Mesenchymal stem cell (in vitro differentiated cells and primary cell): ENCODE results near the gene ADAMTS17.

Experiments used
- DNase-seq: peaks from one replicate; pipeline ENCODE4 v3.0.0-alpha.2; 2013
- H2AFZ ChIP-seq: one replicate; pipeline ENCODE4 v1.6.1; 2013; ENCODE audit warnings: low read depth, mild to moderate bottlenecking, control low read depth, inconsistent platforms, low read length, moderate library complexity
- H2AK5ac ChIP-seq: 2 replicates; pipeline ENCODE4 v1.6.1; 2013; ENCODE audit warnings: low read length, moderate library complexity, mild to moderate bottlenecking, inconsistent platforms; ENCODE audit not compliant: severe bottlenecking
- H2BK120ac ChIP-seq: one replicate; pipeline ENCODE4 v1.6.1; 2013; ENCODE audit warnings: low read depth, mild to moderate bottlenecking, inconsistent platforms, low read length, moderate library complexity
- H2BK12ac ChIP-seq, 2 experiments: one replicate each; pipeline ENCODE4 v1.6.1; 2013; ENCODE audit warnings: inconsistent platforms in 2 of 2, low read length in 2 of 2, mild to moderate bottlenecking in 2 of 2, moderate library complexity in 2 of 2, control low read depth in 1 of 2
- H2BK15ac ChIP-seq: one replicate; pipeline ENCODE4 v1.6.1; 2013; ENCODE audit warnings: mild to moderate bottlenecking, low read depth, inconsistent platforms; ENCODE audit not compliant: poor library complexity, severe bottlenecking
- H2BK5ac ChIP-seq: 2 replicates; pipeline ENCODE4 v1.6.1; 2013; ENCODE audit warnings: low read depth, mild to moderate bottlenecking, low read length, control low read depth, inconsistent platforms; ENCODE audit not compliant: poor library complexity, severe bottlenecking
- H3K14ac ChIP-seq, 2 experiments: one replicate each; pipeline ENCODE4 v1.6.1; 2013; ENCODE audit warnings: inconsistent platforms in 2 of 2, low read length in 2 of 2, control low read depth in 1 of 2, mild to moderate bottlenecking in 1 of 2, moderate library complexity in 1 of 2
- H3K18ac ChIP-seq, 2 experiments: one replicate each; pipeline ENCODE4 v1.6.1; 2013; ENCODE audit warnings: inconsistent platforms in 2 of 2, low read length in 2 of 2, control low read depth in 1 of 2, low read depth in 1 of 2, mild to moderate bottlenecking in 1 of 2
- H3K23ac ChIP-seq, 2 experiments: one replicate each; pipeline ENCODE4 v1.6.1; 2013; ENCODE audit warnings: inconsistent platforms in 2 of 2, low read length in 2 of 2, mild to moderate bottlenecking in 2 of 2, moderate library complexity in 2 of 2, control low read depth in 1 of 2
- H3K27ac ChIP-seq: 2 replicates; pipeline ENCODE4 v1.5.1; 2013; ENCODE audit warnings: mild to moderate bottlenecking, moderate library complexity, low read length, control low read depth, inconsistent platforms; ENCODE audit not compliant: poor library complexity, severe bottlenecking
- H3K27me3 ChIP-seq, 2 experiments: 2 replicates each; pipeline versions ENCODE4 v1.6.1 to v1.7.0; 2013; ENCODE audit warnings: low read length in 2 of 2, mild to moderate bottlenecking in 2 of 2, moderate library complexity in 2 of 2, control low read depth in 1 of 2, inconsistent platforms in 1 of 2; ENCODE audit not compliant: control insufficient read depth in 1 of 2, insufficient read depth in 1 of 2
- H3K36me3 ChIP-seq, 2 experiments: 2 replicates each; pipeline versions ENCODE4 v1.6.1 to v1.7.0; 2013; ENCODE audit warnings: low read length in 2 of 2, control low read depth in 1 of 2, inconsistent platforms in 1 of 2, low read depth in 1 of 2, mild to moderate bottlenecking in 1 of 2; ENCODE audit not compliant: insufficient read depth in 2 of 2, control insufficient read depth in 1 of 2
- H3K4ac ChIP-seq, 2 experiments: one replicate each; pipeline ENCODE4 v1.6.1; 2013; ENCODE audit warnings: inconsistent platforms in 2 of 2, low read length in 2 of 2, mild to moderate bottlenecking in 2 of 2, moderate library complexity in 2 of 2, control low read depth in 1 of 2, low read depth in 1 of 2
- H3K4me1 ChIP-seq: 2 replicates; pipeline ENCODE4 v1.6.1; 2013; ENCODE audit warnings: low read depth, low read length, control low read depth; ENCODE audit not compliant: control insufficient read depth, insufficient read depth
- H3K4me2 ChIP-seq: 2 replicates; pipeline ENCODE4 v1.6.1; 2013; ENCODE audit warnings: low read length, mild to moderate bottlenecking, inconsistent platforms; ENCODE audit not compliant: poor library complexity, severe bottlenecking
- H3K4me3 ChIP-seq, 2 experiments: 2 replicates each; pipeline versions ENCODE4 v1.5.1 to v1.7.0; 2013; ENCODE audit warnings: low read length in 2 of 2, mild to moderate bottlenecking in 2 of 2, control low read depth in 1 of 2, low read depth in 1 of 2; ENCODE audit not compliant: insufficient read depth in 1 of 2
- H3K79me1 ChIP-seq: replicated peaks from 2 replicates; pipeline ENCODE4 v1.6.1; 2013; ENCODE audit warnings: mild to moderate bottlenecking, control low read depth, low read length, inconsistent platforms; ENCODE audit not compliant: poor library complexity, severe bottlenecking
- H3K9ac ChIP-seq: 2 replicates; pipeline ENCODE4 v1.7.0; 2013; ENCODE audit warnings: mild to moderate bottlenecking, low read length, moderate library complexity
- H3K9me3 ChIP-seq: 2 replicates; pipeline ENCODE4 v1.7.0; 2013; ENCODE audit warnings: mild to moderate bottlenecking, low read length; ENCODE audit not compliant: control insufficient read depth
- H4K8ac ChIP-seq: one replicate; pipeline ENCODE4 v1.6.1; 2013; ENCODE audit warnings: inconsistent platforms, mild to moderate bottlenecking, low read length, moderate library complexity
- H4K91ac ChIP-seq: one replicate; pipeline ENCODE4 v1.6.1; 2013; ENCODE audit warnings: mild to moderate bottlenecking, low read length, inconsistent platforms
- WGBS: methylation state at CpG from one replicate; pipeline ENCODE4 v1.1.7; 2013; ENCODE audit warnings: mixed read lengths; 5-methylcytosine and 5-hydroxymethylcytosine counted together

Gene ADAMTS17

GRCh38 chr15:100355342-100355741 is 13.6 kb upstream of the ADAMTS17 start:
- Histone ChIP-seq H3K9ac (no peak overlapping the region), H3K36me3 (no peaks in the 10 kb centered on the region), H3K23ac (no peak overlapping the region), H2AFZ (no peak overlapping the region), H3K4me3 (no peak overlapping the region), H3K18ac (no peak overlapping the region), H3K79me1 (no peaks in the 10 kb centered on the region), H3K4me2 (no peak overlapping the region), H3K14ac (no peak overlapping the region), H3K9me3 (no peaks in the 10 kb centered on the region), H2BK120ac (no peak overlapping the region), H2AK5ac (no peak overlapping the region), H4K91ac (no peak overlapping the region), H2BK12ac (no peak overlapping the region), H3K27ac (no peak overlapping the region), H3K4ac (no peak overlapping the region), H3K27me3 (no peaks in the 10 kb centered on the region), H4K8ac (no peak overlapping the region), H2BK5ac (no peak overlapping the region), H3K4me1 (no peaks in the 10 kb centered on the region), H2BK15ac (no peak overlapping the region)
- DNase-seq: no peak
- WGBS: 72% methylated on average over 2 of the region's 2 CpGs

GRCh38 chr15:100353449-100353848 is 11.7 kb upstream of the ADAMTS17 start:
- no peak for DNase-seq
- no peak overlapping the region for H3K14ac ChIP-seq

GRCh38 chr15:100350434-100351226 is 8.9 kb upstream of the ADAMTS17 start:
- peaks cover 6% of the 10 kb centered on the region for H3K4me1 ChIP-seq
- no peak overlapping the region for H2BK5ac ChIP-seq
- H3K27me3 ChIP-seq: peaks cover 0 to 6% of the 10 kb centered on the region in 2 experiments
- no peak overlapping the region for H2AK5ac ChIP-seq
- no peak overlapping the region for H3K4me2 ChIP-seq
- H4K91ac ChIP-seq: no peak overlapping the region
- no peak overlapping the region for H2BK120ac ChIP-seq
- no peak overlapping the region for H3K14ac ChIP-seq
- H2AFZ ChIP-seq: no peak overlapping the region
- no peak overlapping the region for H3K4ac ChIP-seq
- H3K4me3 ChIP-seq: peak overlapping the region in 1 of 2 experiments; percentile 86
- no peak overlapping the region for H3K23ac ChIP-seq
- H3K18ac ChIP-seq: no peak overlapping the region
- peak; percentile 15 for DNase-seq
- H3K27ac ChIP-seq: no peak overlapping the region
- H2BK15ac ChIP-seq: no peak overlapping the region
- peak overlapping the region; percentile 94 for H3K9ac ChIP-seq
- H3K36me3 ChIP-seq: no peaks in the 10 kb centered on the region
- 59% methylated on average over 18 of the region's 19 CpGs for WGBS
- H3K9me3 ChIP-seq: no peaks in the 10 kb centered on the region
- no peak overlapping the region for H4K8ac ChIP-seq
- H2BK12ac ChIP-seq: no peak overlapping the region
- no peaks in the 10 kb centered on the region for H3K79me1 ChIP-seq

More at GRCh38 chr15:100353449-100353848, 11.7 kb upstream of the ADAMTS17 start:
- Histone ChIP-seq H3K18ac (no peak overlapping the region), H3K27ac (no peak overlapping the region), H2BK15ac (no peak overlapping the region), H3K4ac (no peak overlapping the region), H3K23ac (no peak overlapping the region), H3K4me2 (no peak overlapping the region), H2BK5ac (no peak overlapping the region), H2BK12ac (no peak overlapping the region), H3K4me1 (peaks cover 6% of the 10 kb centered on the region), H3K9me3 (no peaks in the 10 kb centered on the region), H2AFZ (no peak overlapping the region), H3K36me3 (no peaks in the 10 kb centered on the region), H2BK120ac (no peak overlapping the region), H3K27me3 (no peaks in the 10 kb centered on the region), H3K79me1 (no peaks in the 10 kb centered on the region), H3K9ac (no peak overlapping the region), H4K91ac (no peak overlapping the region), H3K4me3 (no peak overlapping the region), H2AK5ac (no peak overlapping the region), H4K8ac (no peak overlapping the region)
- 100% methylated on average over 2 of the region's 3 CpGs for WGBS

GRCh38 chr15:100349696-100350433 is 8.1 kb upstream of the ADAMTS17 start:
- H2AK5ac ChIP-seq: no peak overlapping the region
- no peak overlapping the region for H3K27ac ChIP-seq
- WGBS: 4% methylated on average over 43 of the region's 43 CpGs
- peak; percentile 59 for DNase-seq
- no peak overlapping the region for H3K18ac ChIP-seq
- H3K4me1 ChIP-seq: peaks cover 6% of the 10 kb centered on the region
- peak overlapping the region; percentile 61 for H3K4me2 ChIP-seq
- no peaks in the 10 kb centered on the region for H3K36me3 ChIP-seq
- H2BK5ac ChIP-seq: no peak overlapping the region
- H3K4me3 ChIP-seq: peak overlapping the region; percentile 57 to 86
- no peaks in the 10 kb centered on the region for H3K9me3 ChIP-seq
- no peak overlapping the region for H2BK12ac ChIP-seq
- H3K27me3 ChIP-seq: peaks cover 0 to 14% of the 10 kb centered on the region in 2 experiments
- no peak overlapping the region for H4K91ac ChIP-seq
- no peak overlapping the region for H3K4ac ChIP-seq
- H3K23ac ChIP-seq: no peak overlapping the region
- no peak overlapping the region for H2BK120ac ChIP-seq
- H3K14ac ChIP-seq: no peak overlapping the region
- peak overlapping the region; percentile 94 for H3K9ac ChIP-seq
- no peaks in the 10 kb centered on the region for H3K79me1 ChIP-seq
- no peak overlapping the region for H4K8ac ChIP-seq
- H2AFZ ChIP-seq: peak overlapping the region; percentile 88
- H2BK15ac ChIP-seq: no peak overlapping the region
